HCT116 (cell line): ENCODE data around the gene FAM222B. TPM values are rescaled to one million over a fixed set of nuclear protein-coding genes. Genes with fewer than 3 reads are reported as not detected.

Experiments used
- ATAC-seq: fragments of 200-7000 bp; cut with Tn5 transposase; 2 replicates; pipeline ENCODE4 v1.9.1; 2020; ENCODE audit warnings: mild to moderate bottlenecking, moderate library complexity
- BruUV-seq: library from RNA; stranded (reverse); fragments of 400-500 nt; replicated peaks from 2 replicates; lab custom pipeline; 2021; lab: Mats Ljungman, UMichigan
- CTCF ChIA-PET: fragments of 300-600 bp; sonication (Branson Sonifier 250); formaldehyde crosslinking; loops from one replicate; lab custom pipeline; 2021; ENCODE audit warnings: antibody characterized with exemption; lab: Charles Lee
- POLR2A ChIA-PET: fragments of 300-600, 350-600 bp; sonication (Branson Sonifier 250); formaldehyde crosslinking; loops from one replicate; lab custom pipeline; 2021; ENCODE audit warnings: antibody characterized with exemption; lab: Charles Lee
- RAD21 ChIA-PET, 2 experiments: fragments of 300-600 bp; sonication (Branson Sonifier 250); formaldehyde crosslinking; loops; one replicate each; lab custom pipeline; 2023; ENCODE audit warnings: low total read pairs in 2 of 2; ENCODE audit not compliant: uncharacterized antibody in 2 of 2, unreplicated experiment in 2 of 2, low non-redundant PET in 1 of 2; lab: Charles Lee
- DNase-seq: peaks from one replicate; pipeline ENCODE4 v3.0.0-alpha.2; 2010; ENCODE audit warnings: low read depth, low spot score
- H2AFZ ChIP-seq: fragments of 200-600 bp; shearing (Covaris generic), sonication (generic); 2 replicates; pipeline ENCODE4 v1.6.1; 2017; ENCODE audit warnings: low read depth, mixed run types, mixed read lengths, antibody characterized with exemption, low read length; ENCODE audit not compliant: poor library complexity, severe bottlenecking
- H3K27ac ChIP-seq: 2 replicates; pipeline ENCODE4 v1.5.1; 2012; ENCODE audit warnings: low read depth, low read length
- H3K27me3 ChIP-seq: fragments of 200-600 bp; sonication (generic); 2 replicates; pipeline ENCODE4 v1.6.1; 2016; ENCODE audit warnings: mixed run types, low read length, mixed read lengths; ENCODE audit not compliant: insufficient read depth
- H3K36me3 ChIP-seq, 2 experiments: fragments of 200-500 bp in 1 of 2; fragments of 200-600 bp in 1 of 2; sonication (Bioruptor generic) in 1 of 2; sonication (generic) in 1 of 2; 2 replicates each; pipeline versions ENCODE4 v1.5.1 to v1.6.1; 2014 to 2016; ENCODE audit warnings: low read length in 2 of 2, inconsistent platforms in 1 of 2, mixed read lengths in 1 of 2, mixed run types in 1 of 2; ENCODE audit not compliant: insufficient read depth in 2 of 2, control insufficient read depth in 1 of 2
- H3K4me1 ChIP-seq, 2 experiments: fragments of 200-600 bp in 1 of 2; sonication (generic) in 1 of 2; 2 replicates each; pipeline versions ENCODE4 v1.5.1 to v1.6.1; 2012 to 2017; ENCODE audit warnings: low read length in 2 of 2, inconsistent platforms in 1 of 2, mild to moderate bottlenecking in 1 of 2, mixed read lengths in 1 of 2, mixed run types in 1 of 2, moderate library complexity in 1 of 2; ENCODE audit not compliant: insufficient read depth in 2 of 2, control insufficient read depth in 1 of 2
- H3K4me2 ChIP-seq: fragments of 200-600 bp; sonication (generic); 2 replicates; pipeline ENCODE4 v1.6.1; 2017; ENCODE audit warnings: mixed run types, low read length, mixed read lengths
- H3K4me3 ChIP-seq, 2 experiments: fragments of 200-600 bp in 1 of 2; sonication (generic) in 1 of 2; replicated peaks in 1 of 2; 2 replicates each; pipeline ENCODE4 v1.5.1; 2011 to 2016; ENCODE audit warnings: low read length in 2 of 2, control low read depth in 1 of 2, low read depth in 1 of 2, mild to moderate bottlenecking in 1 of 2, mixed read lengths in 1 of 2, mixed run types in 1 of 2
- H3K79me2 ChIP-seq: fragments of 200-600 bp; sonication (generic); 2 replicates; pipeline ENCODE4 v1.6.1; 2017; ENCODE audit warnings: mild to moderate bottlenecking, mixed run types, low read length, moderate library complexity, mixed read lengths; ENCODE audit not compliant: insufficient read depth
- H3K9ac ChIP-seq: fragments of 200-600 bp; sonication (generic); 2 replicates; pipeline ENCODE4 v1.6.1; 2016; ENCODE audit warnings: low read length, mixed read lengths
- H3K9me2 ChIP-seq: fragments of 200-600 bp; sonication (generic), shearing (Covaris generic); 2 replicates; pipeline ENCODE4 v1.6.1; 2017; ENCODE audit warnings: mixed run types, mild to moderate bottlenecking, moderate library complexity; ENCODE audit not compliant: insufficient read depth
- H3K9me3 ChIP-seq, 2 experiments: fragments of 200-500 bp in 1 of 2; fragments of 200-600 bp in 1 of 2; sonication (Bioruptor generic) in 1 of 2; sonication (generic) in 1 of 2; 2 replicates each; pipeline ENCODE4 v1.6.1; 2014 to 2017; ENCODE audit warnings: low read length in 2 of 2, mixed read lengths in 2 of 2, inconsistent platforms in 1 of 2, low read depth in 1 of 2, mild to moderate bottlenecking in 1 of 2, mixed run types in 1 of 2, moderate library complexity in 1 of 2; ENCODE audit not compliant: control insufficient read depth in 1 of 2, insufficient read depth in 1 of 2
- H4K20me1 ChIP-seq: fragments of 200-600 bp; sonication (generic), shearing (Covaris generic); 2 replicates; pipeline ENCODE4 v1.6.1; 2017; ENCODE audit warnings: mixed run types, mild to moderate bottlenecking, moderate library complexity; ENCODE audit not compliant: insufficient read depth
- EGR1 ChIP-seq: IDR thresholded peaks from 2 replicates; pipeline ENCODE4 v1.6.1; 2012; ENCODE audit warnings: low read depth
- POLR2A ChIP-seq: IDR thresholded peaks from 2 replicates; pipeline ENCODE4 v1.7.0; 2011; ENCODE audit warnings: borderline replicate concordance; ENCODE audit not compliant: insufficient read depth, insufficient read length; ENCODE audit errors: extremely low read depth
- POLR2AphosphoS5 ChIP-seq: IDR thresholded peaks from 2 replicates; pipeline ENCODE4 v1.6.1; 2011; ENCODE audit warnings: mild to moderate bottlenecking, low read depth, low read length, moderate library complexity
- TCF7L2 ChIP-seq: IDR thresholded peaks from 2 replicates; pipeline ENCODE4 v1.7.0; 2011; ENCODE audit warnings: borderline replicate concordance, inconsistent platforms; ENCODE audit not compliant: insufficient read depth, insufficient read length; ENCODE audit errors: extremely low read depth
- ZFX ChIP-seq: fragments of 450-650 bp; IDR thresholded peaks from 2 replicates; pipeline ENCODE4 v1.6.1; 2017
- intact Hi-C: fragments of 100-400 bp; cut with micrococcal nuclease; formaldehyde crosslinking; loops from 2 replicates; pipeline ENCODE4 v1.10.0; 2022
- total RNA-seq: library from RNA; stranded (reverse); gene quantifications from one replicate; pipeline ENCODE4 v1.2.1, GENCODE V29; 2021; ENCODE audit not compliant: unreplicated experiment
- TF ChIP-seq, protein P1 (sequence below), 3 experiments: fragments of 200-600 bp in 1 of 3; sonication (generic) in 1 of 3; IDR thresholded peaks in 2 of 3; conservative IDR thresholded peaks in 1 of 3; 2 replicates each; pipeline ENCODE4 v1.5.1; 2012 to 2017; ENCODE audit warnings: low read depth in 2 of 3, low read length in 2 of 3, antibody characterized with exemption in 1 of 3, borderline replicate concordance in 1 of 3, control low read depth in 1 of 3, mild to moderate bottlenecking in 1 of 3, mixed read lengths in 1 of 3, mixed run types in 1 of 3, moderate library complexity in 1 of 3; ENCODE audit not compliant: insufficient read depth in 1 of 3

Gene FAM222B
- total RNA-seq, 1 experiment from 2014 or later: 22.7 TPM

DNA sequence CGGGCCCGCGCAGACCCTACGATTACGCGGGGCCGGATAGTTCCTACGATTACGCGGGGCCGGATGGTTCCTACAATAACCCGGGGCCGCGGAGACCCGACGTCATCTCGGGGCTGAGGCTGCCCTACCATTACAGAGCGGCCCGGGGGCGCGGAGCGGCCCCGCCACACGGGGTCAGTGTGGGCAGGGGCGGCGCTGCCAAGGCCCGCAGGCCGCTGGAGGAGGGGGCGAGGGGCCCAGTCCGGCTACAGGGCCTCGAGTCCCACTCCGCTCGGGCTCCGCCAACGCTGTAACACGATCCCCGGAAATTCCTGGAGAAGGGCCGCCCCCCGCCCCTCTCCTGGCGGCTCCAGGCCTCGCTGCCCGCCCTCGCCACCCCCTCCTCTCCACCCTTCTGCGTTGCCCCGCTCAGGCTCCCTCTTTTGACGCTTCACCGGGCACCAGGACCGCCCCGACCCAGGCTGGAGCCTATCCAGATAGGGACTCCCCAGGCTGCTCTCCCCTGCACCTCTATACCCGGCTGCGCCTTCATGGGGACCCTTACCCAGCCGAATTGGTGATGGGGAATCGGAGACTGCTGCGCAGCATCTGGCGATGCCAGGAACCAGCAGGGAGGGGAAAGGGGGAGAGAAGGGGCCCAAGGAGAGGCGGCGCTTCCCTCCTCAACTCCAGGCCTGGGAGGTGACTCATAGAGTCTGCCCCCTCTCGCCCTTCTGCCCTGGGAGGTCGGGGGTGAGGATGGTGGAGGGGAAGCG, 124.8 kb downstream of the FAM222B start, which contains the start of gene RAB34:
RAB34 (minus strand) TSS at position 291 of the 755 bp plus-strand sequence. CDS start 602 bp downstream, outside the sequence.
- H3K79me2 ChIP-seq: peaks cover 30% of the 10 kb centered on the region
- H3K4me1 ChIP-seq: peaks cover 22 to 32% of the 10 kb centered on the region in 2 experiments
- peak within 1 kb of the TSS; percentile 21; the same call in 1 of the 2 replicates for H3K9ac ChIP-seq
- intact Hi-C loops: loop anchor here (2.0 kb wide), 1 partner anchor 235 kb away; no protein-coding TSS in a partner anchor
- no peak for ATAC-seq
- no peaks in the 10 kb centered on the region for H3K9me2 ChIP-seq
- H2AFZ ChIP-seq: no peak within 1 kb of the TSS
- no peaks in the 10 kb centered on the region for H3K27me3 ChIP-seq
- RAD21 ChIA-PET: no interaction called here
- H3K4me3 ChIP-seq: peak within 1 kb of the TSS; percentile 98 to 99; a peak in 3 of 4 replicates
- TF ChIP-seq, protein P1, sequence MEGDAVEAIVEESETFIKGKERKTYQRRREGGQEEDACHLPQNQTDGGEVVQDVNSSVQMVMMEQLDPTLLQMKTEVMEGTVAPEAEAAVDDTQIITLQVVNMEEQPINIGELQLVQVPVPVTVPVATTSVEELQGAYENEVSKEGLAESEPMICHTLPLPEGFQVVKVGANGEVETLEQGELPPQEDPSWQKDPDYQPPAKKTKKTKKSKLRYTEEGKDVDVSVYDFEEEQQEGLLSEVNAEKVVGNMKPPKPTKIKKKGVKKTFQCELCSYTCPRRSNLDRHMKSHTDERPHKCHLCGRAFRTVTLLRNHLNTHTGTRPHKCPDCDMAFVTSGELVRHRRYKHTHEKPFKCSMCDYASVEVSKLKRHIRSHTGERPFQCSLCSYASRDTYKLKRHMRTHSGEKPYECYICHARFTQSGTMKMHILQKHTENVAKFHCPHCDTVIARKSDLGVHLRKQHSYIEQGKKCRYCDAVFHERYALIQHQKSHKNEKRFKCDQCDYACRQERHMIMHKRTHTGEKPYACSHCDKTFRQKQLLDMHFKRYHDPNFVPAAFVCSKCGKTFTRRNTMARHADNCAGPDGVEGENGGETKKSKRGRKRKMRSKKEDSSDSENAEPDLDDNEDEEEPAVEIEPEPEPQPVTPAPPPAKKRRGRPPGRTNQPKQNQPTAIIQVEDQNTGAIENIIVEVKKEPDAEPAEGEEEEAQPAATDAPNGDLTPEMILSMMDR (IDR thresholded peaks at IDR 0.05 in 2 of 3, conservative IDR thresholded peaks at IDR 0.05 in 1 of 3; ENCODE audit: borderline replicate concordance in 1 of 3, insufficient read depth in 1 of 3, low read depth in 2 of 3, low read length in 2 of 3): no peak
- no peak for TF ChIP-seq EGR1
- TF ChIP-seq ZFX: peak; percentile 84; the same call in 1 of the 2 replicates
- TF ChIP-seq TCF7L2: peak; percentile 12
- TF ChIP-seq POLR2A: peak; percentile 67
- no peak for TF ChIP-seq POLR2AphosphoS5
- no peak for DNase-seq
- peaks cover 6% of the 10 kb centered on the region; the same call in 1 of the 2 replicates for H4K20me1 ChIP-seq
- BruUV-seq: no TSS peak
- POLR2A ChIA-PET: no interaction called here
- peak within 1 kb of the TSS; percentile 77 for H3K4me2 ChIP-seq
- CTCF ChIA-PET: no interaction called here
- H3K27ac ChIP-seq: peak within 1 kb of the TSS; percentile 89
- H3K9me3 ChIP-seq: no peaks in the 10 kb centered on the region
- H3K36me3 ChIP-seq: peaks cover 12 to 26% of the 10 kb centered on the region in 2 experiments; a peak in 3 of 4 replicates
